ENCODE data around the gene NECAB3.
A peak's percentile ranks its signal among the peaks of the same experiment; 100 is the strongest.

Gene NECAB3

GRCh38 chr20:33676652-33677645 lies 2.7 kb upstream of the NECAB3 start:
- no peak for DNase-seq

DNA sequence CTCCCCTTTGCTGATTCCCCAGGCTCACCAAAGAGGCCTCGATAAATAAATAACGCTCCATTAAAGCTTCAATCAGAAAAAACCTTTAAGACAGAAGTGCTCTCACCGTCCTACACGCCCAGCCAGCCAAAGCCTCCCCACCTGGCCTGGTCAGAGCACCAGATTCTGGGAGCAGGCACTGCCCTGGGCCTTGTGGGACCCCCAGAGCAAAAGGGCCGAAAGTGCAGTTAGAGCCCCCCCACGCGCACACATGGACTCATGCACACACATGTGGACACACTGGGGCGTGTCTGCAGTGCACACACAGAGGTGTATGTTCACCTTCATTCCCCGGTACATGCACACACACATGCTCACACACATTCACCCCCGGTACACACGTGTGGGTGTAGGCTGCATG lies 1.9 kb upstream of the NECAB3 start:
- DNase-seq, result no peak

GRCh38 chr20:33675136-33675959 lies 1.1 kb upstream of the NECAB3 start:
- DNase-seq, result no peak

DNA sequence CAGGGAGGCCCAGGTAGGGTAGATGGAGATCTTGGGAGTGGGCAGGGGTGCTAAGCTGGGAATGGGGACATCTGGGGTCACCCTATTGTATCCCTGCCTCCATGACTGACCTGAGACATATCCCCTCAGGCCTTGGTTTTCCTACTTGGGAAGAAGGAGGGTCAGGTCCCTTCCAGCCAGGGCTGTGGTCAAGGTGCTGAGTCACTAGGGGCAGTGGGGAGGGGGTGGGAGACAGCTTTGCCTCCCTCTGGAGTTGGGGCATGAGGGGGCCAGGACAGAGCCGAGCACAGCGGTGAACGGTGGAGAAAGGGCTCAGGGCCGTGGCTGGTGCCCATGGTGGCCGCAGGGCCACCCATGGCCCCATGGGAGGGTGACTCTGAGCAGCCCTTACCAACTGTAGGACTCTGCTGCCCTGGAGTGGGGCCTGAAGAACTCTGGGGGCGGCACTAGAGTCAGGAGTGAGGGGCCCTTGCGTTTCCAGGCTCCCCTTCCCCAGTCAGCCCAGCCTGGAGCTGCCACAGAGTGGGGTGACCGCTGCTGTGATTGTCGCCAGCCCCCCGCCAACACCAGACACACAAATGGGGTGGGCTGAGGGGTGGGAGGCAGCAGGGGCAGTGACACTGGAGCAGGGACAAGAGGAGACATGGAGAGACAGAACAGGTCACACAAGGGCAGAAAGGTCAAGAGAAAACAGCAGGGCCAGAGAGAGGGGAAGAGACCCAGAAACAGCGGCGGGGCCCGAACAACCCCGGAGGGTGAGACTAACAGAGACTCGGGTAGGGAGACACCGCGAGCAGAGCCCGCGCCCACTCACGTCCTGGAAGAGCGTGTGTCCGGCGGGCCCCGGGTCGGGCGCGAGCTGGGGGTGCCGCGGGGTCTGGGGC lies 576 bp downstream of the NECAB3 start:
- no peak for DNase-seq

GRCh38 chr20:33673114-33673409 lies 1.2 kb downstream of the NECAB3 start:
- DNase-seq, result no peak

DNA sequence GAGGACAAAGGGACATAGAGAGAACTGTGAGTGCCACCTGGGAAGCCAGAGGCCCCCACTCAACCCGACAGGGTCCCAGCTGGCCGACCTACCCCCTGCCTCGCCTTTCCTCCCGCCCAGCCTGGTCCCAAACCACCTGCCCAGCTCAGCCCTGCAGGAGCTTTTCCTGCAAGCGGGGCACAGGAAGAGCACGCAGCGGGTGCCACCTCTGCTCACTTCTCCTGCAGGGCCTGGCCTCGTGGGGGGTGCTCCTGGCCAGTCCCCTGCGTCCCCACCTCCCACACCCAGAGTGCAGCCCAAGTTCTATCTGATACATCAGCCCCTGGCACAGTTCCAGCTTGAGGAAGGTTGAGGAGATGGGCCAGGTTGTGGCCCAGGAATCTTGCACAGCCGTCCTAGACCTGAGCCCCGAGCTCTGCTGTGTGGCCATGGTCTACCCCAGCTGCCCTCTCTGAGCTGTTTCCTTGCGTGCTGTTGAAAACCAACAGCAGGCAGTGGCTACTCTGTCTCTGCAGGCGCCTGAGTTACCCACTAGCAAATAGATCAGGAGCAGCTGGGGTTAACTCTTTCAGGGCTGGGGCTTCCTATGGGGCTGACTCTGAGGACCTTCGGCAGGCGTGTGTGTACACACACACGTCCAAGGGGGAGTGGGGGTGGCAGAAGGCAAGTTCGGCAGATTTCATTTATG lies 1.7 kb downstream of the NECAB3 start:
- no peak for DNase-seq

DNA sequence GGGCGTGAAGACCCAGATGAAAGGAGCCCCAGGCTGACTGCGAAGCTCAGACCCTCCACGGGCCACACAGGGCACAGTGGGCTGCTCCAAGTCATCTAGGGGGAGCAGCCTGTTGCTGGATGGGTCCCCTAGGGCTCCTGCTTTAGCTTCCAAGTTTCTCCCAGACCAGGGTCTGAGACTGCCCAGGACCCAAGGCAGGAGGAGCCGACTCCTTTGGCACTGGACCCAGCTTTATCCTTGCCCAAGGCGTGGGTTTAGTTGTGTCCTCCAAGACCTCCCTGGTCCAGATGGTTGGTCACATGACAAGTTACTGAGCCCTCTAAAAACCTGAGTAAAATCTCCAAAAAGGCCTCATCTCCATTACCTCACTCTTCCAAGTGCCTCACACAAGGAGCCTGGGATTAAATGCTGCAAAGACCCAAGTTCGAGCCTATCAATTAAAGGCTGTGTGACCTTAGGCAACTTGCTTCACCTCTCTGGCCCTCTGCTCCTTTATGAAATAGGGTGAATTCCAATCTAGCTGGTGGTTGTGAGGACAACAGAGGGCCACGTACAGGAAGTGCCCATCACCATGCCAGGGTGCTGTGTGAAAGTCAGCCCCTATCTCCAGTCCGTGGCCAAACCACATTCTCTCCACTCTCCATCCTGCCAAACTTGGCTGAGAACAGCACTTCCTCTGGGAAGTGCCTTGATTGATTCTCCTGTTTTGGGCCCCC lies 2.5 kb downstream of the NECAB3 start:
- DNase-seq, result no peak

DNA sequence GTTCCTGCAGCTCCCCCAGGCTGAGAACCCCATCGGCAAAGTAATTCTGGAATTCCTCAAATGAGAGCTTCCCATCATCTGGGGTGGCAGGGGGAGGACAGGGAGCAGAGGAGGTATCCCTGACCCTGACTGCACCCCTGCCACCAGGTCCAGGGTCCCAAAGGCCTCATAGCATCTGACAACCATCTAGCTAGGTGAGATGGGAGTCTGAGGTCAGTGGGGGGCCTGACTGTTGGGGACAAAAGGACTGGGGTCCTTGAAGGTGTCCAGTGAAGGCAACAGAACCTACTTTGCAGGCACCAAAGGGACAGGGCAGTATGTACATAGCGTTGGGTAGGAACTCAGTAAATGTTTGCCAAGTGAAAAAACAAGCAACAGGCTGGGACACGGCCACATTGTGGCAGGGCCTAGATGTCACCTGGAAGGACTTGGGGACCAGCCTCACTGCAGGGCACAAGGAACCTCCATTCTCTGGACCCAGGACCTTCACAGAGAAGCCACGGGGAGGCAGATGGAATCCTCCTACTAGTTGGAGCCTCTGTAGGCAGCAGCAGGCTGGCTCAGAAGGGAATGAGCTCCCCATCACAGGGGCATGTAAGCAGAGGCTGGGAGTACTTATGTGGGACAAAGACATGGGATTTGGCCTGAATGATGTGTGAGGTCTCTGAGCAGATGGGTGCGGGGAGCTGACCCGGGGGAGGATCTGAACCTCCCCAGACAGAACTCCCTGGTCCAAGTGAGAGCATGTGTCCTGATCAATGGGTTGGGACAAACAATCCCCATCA lies 3.3 kb downstream of the NECAB3 start:
- DNase-seq, result no peak

- no peak for DNase-seq
Measured at GRCh38 chr20:33669873-33670640, 4.2 kb downstream of the NECAB3 start.

DNA sequence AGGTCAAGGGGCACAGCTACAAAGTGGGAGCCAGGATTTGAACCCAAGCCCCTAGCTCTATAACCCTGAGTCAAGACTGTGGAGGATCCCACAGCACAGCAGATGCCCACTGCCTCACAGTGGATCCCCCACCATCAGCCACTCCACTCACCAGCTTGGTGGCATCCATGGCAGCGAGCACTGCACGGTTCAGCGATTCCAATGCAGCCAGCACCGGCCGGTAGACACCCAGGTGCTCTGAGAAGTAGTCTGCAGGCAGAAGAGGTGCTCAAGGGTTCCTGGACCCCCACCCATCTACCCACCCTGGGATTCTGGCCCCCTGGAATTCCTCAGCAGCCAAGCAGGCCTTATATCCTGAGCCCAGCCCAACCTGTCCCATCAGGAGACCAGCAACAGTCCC lies 5.0 kb downstream of the NECAB3 start:
- DNase-seq, result no peak

- DNase-seq, result no peak
Measured at GRCh38 chr20:33668466-33669155, 5.6 kb downstream of the NECAB3 start.

GRCh38 chr20:33667676-33668465 lies 6.4 kb downstream of the NECAB3 start:
- DNase-seq, result peak; percentile 70

DNA sequence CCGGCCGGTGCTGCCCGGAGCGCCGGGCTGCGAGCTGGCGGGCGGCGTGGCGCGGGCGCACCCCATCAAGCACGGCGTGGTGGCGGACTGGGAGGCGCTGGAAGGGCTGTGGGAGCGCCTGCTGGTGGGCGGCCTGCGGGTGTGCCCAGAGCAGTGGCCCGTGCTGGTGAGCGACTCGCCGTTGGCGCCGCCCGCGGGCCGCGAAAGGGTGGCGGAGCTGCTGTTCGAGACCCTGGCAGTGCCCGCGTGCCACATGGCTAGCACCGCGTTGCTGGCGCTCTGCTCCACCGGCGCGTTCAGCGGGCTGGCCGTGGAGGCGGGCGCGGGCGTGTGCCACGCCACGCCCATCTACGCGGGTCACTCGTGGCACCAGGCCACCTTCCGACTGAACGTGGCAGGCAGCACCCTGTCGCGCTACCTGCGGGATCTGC lies 7.0 kb downstream of the NECAB3 start:
- DNase-seq, result peak; percentile 32

- DNase-seq, result peak; percentile 63
Measured at GRCh38 chr20:33666293-33667244, 7.7 kb downstream of the NECAB3 start, which contains the start of gene ACTL10. Gene ACTL10, plus strand, starts transcription at chr20:33666943. Its CDS starts 555 bp downstream, at chr20:33667498.

GRCh38 chr20:33664762-33665144 lies 9.5 kb downstream of the NECAB3 start:
- DNase-seq, result no peak

DNA sequence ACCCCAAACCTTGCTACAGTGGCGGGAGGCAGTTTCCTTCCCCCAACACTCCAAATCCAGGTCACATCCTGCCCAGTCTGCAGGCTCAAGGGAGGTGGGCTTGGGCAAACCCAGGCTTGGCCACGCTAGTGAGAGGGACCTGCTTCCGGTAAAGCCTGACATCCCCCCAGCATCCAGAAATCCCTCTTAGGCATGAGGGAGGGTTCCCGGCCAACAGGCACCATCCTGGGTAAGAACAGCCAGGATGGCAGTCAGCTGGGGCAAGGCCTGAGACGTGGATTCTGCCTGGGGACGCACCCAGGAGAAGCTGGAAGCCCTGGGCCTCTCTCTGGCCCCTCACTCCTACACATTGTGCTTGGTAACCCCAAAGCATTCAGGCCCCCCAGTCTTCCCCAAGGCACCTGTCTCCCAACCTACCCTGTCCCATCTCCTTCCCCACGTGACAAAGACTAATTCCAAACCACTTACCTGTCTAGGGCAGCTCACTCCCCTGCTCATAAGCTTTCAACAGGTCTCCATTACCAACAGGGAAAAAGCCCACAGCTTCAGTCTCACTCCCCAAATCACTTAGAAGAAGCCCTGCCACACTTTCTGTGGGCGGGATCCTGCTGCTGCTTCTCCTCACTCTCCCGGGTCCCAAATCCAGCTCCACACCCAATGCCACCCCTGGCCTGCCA lies 10.0 kb downstream of the NECAB3 start:
- no peak for DNase-seq

All from central memory CD4-positive, alpha-beta T cell (primary cell).